Spinal cord (tissue), 10 donors: Measurements from ENCODE around the gene ANKS3. TPM values are rescaled to one million over a fixed set of nuclear protein-coding genes. Genes with fewer than 3 reads are reported as not detected.

Source experiments
- DNase-seq, 6 donors: peaks; one replicate each; pipeline versions ENCODE4 v3.0.0 to v3.0.0-alpha.2; 2013 to 2015; ENCODE audit warnings: low spot score in 6 of 6, low read depth in 4 of 6
- H3K27ac ChIP-seq: one replicate; pipeline ENCODE4 v1.5.1; 2013; ENCODE audit warnings: low read depth, low read length, control low read depth
- H3K27me3 ChIP-seq: one replicate; pipeline ENCODE4 v1.6.1; 2013; ENCODE audit warnings: low read length; ENCODE audit not compliant: control insufficient read depth, insufficient read depth
- H3K36me3 ChIP-seq: one replicate; pipeline ENCODE4 v1.6.1; 2013; ENCODE audit warnings: low read length; ENCODE audit not compliant: control insufficient read depth, insufficient read depth
- H3K4me1 ChIP-seq: one replicate; pipeline ENCODE4 v1.6.1; 2013; ENCODE audit warnings: low read length; ENCODE audit not compliant: control insufficient read depth, insufficient read depth
- H3K4me3 ChIP-seq: one replicate; pipeline ENCODE4 v1.5.1; 2013; ENCODE audit warnings: low read depth, low read length, control low read depth
- H3K9me3 ChIP-seq: one replicate; pipeline ENCODE4 v1.6.1; 2013; ENCODE audit warnings: low read length; ENCODE audit not compliant: control insufficient read depth, insufficient read depth
- WGBS: methylation state at CpG from one replicate; pipeline ENCODE4 v1.1.5; 2013; ENCODE audit warnings: missing lambda C conversion rate; ENCODE audit not compliant: insufficient coverage; 5-methylcytosine and 5-hydroxymethylcytosine counted together
- polyA plus RNA-seq, 2 donors: library from polyadenylated mRNA; unstranded; fragments of 120-200 nt; gene quantifications; one replicate each; pipeline ENCODE4 v1.2.1, GENCODE V29; 2013; ENCODE audit not compliant: insufficient read length in 2 of 2
- total RNA-seq, 2 donors: library from RNA; depleted of rRNA in 1 of 2; stranded (reverse); fragments of 120-200 nt in 1 of 2; fragments of >200 nt in 1 of 2; gene quantifications; one replicate each; pipeline versions ENCODE4 v1.2.3 to v1.2.4, GENCODE V29; 2013 to 2014
- donor health status: healthy.

Gene ANKS3
- total and polyA plus RNA-seq, 4 donors, result 20.2 to 48.1 (median 29.3) TPM

DNA sequence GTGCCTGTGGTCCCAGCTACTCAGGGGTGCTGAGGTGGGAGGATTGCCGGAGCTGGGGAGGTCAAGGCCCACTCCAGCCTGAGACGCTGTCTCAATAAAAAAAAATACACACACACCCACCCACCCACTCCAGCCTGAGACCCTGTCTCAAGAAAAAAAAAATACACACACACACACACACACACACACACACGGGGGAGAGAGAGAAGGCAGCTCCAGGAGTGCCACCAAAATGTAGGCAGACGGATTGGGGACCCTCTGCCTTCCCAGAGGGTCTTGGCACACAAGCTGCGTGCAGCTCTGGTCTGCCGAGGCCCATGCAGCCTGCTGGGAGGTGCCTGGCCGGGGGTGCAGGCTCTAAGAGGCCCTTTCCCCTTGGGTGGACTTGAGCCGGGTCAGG is 46.7 kb downstream of the ANKS3 start:
- H3K36me3 ChIP-seq, result peaks cover 99% of the 10 kb centered on the region

DNA sequence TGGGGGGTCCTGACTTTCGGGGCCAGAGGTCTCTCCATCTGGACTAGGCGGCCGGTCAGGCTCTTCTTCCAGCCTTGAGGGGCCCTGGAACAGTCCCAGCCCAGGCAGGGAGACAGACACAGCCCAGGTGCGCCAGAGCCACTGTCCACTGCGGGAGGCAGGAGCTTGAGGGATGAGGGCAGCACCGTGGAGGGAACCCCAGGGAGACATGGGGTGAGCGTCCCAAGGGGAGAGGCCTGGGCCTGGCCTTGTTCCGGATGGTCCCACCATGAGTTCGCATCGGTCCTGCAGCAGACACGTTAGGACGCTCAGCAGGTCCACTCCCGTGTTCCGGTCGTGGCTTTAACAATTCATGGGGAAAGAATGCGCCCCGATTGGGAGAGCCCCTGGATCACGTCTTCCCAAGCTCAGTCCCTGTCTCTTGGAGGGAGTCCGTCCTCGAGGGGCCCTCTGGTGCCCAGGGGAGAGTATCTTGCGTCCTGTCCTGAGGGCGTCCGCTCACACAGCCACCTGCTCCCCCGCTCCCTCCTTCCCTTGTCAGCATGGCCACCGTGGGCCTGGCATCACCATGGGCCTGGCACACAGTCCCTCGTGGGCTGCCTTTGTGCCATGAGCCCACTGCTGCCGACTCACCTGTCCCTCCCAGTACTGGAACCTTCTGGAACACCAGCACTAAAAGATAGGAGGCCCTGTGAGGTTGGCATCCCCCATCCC is 47.4 kb downstream of the ANKS3 start:
- H3K4me1 ChIP-seq, result peaks cover 9% of the 10 kb centered on the region
- 88% methylated on average over 27 of the region's 27 CpGs for WGBS
- H3K4me3 ChIP-seq, result no peak overlapping the region
- H3K36me3 ChIP-seq, result peaks cover 99% of the 10 kb centered on the region
- DNase-seq, result no peak
- no peaks in the 10 kb centered on the region for H3K27me3 ChIP-seq
- H3K27ac ChIP-seq, result no peak overlapping the region
- no peaks in the 10 kb centered on the region for H3K9me3 ChIP-seq

More for the DNA sequence above, 46.7 kb downstream of the ANKS3 start:
- no peaks in the 10 kb centered on the region for H3K9me3 ChIP-seq
- no peaks in the 10 kb centered on the region for H3K27me3 ChIP-seq
- DNase-seq, result no peak
- H3K27ac ChIP-seq, result no peak overlapping the region
- no peak overlapping the region for H3K4me3 ChIP-seq
- 84% methylated on average over 5 of the region's 8 CpGs for WGBS
- peaks cover 15% of the 10 kb centered on the region for H3K4me1 ChIP-seq

DNA sequence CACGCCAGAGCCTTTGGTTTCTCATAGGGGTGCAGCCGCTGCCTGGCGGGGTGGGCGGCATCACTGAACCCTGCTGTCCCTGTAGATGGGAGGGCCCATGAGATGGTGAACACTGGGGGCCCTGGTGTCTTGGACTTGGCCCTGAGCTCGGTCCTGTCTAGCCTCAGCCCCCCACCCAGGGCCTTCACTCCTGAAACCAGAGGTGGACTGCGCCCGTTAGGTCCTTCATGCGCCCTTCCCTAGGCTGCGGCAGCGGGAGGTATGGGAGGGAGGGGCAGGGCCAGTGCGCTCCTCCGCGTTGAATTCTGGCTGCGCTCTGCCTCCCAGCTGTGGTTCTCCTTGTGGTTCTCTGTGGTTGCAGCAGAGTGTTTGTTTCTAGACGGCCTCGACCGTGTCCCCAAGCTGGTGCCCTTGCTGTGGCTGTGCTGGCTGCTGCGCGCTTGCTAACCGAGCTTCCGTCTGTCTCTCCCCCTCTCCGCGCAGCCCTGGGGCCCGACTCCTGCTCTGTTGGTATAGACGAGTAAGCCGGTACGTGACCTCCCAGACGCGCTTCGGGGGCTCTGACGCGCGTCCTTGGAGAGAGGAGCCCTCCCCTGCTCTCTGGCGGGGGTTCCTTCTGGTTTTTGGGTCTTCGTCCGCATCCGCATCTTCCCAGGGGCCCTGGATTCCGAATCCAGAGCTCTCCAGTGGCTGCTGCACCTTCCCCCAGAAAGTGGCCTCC is 48.1 kb downstream of the ANKS3 start:
- Histone ChIP-seq H3K36me3 (peaks cover 99% of the 10 kb centered on the region), H3K4me1 (peaks cover 6% of the 10 kb centered on the region), H3K27me3 (no peaks in the 10 kb centered on the region), H3K27ac (no peak overlapping the region), H3K9me3 (no peaks in the 10 kb centered on the region), H3K4me3 (no peak overlapping the region)
- 95% methylated on average over 36 of the region's 38 CpGs for WGBS
- no peak for DNase-seq

DNA sequence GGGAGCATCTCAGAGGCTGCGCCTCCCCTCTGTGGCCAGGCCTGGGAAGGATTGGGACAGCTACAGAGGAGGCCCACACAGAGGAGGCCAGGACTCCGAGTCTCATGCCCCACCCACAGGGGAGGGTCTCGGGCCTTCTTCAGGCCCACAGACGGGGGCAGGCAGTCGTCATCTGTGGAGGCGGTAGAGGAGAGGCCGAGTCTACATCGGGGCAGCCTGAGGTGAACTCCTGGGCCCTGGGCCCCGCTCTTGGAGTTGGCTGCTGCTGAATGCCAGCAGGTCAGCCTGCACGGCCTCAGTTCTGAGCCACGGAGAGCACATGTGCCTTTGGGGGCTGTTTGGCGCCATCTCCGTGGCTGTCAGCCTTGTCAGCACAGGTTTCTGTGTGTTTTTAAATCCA is 48.8 kb downstream of the ANKS3 start:
- Histone ChIP-seq H3K4me3 (no peak overlapping the region), H3K27ac (no peak overlapping the region), H3K27me3 (no peaks in the 10 kb centered on the region), H3K4me1 (peaks cover 6% of the 10 kb centered on the region), H3K36me3 (peaks cover 100% of the 10 kb centered on the region), H3K9me3 (no peaks in the 10 kb centered on the region)
- WGBS, result 84% methylated on average over 13 of the region's 13 CpGs
- no peak for DNase-seq

DNA sequence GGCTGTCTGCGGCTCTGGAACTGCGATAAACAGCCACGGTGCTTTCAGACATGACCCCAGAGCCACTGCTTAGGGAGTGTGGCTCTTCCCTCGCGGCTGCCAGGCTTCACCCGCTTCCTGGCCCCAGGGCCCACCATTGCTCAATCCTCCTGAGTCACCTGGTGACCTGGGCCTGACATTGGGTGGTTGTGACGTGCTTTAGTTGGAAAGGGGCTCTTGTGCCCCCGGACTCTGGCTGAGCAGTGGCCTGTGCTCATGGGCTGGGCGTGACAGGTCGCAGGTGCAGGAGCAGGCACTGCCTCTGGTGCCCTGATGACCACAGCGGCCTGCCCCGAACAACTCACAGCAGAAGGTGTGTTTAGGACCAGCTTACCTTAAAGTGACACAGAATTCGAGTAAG is 49.3 kb downstream of the ANKS3 start:
- Histone ChIP-seq H3K27ac (no peak overlapping the region), H3K36me3 (peaks cover 100% of the 10 kb centered on the region), H3K27me3 (no peaks in the 10 kb centered on the region), H3K4me3 (no peak overlapping the region), H3K9me3 (no peaks in the 10 kb centered on the region), H3K4me1 (peaks cover 6% of the 10 kb centered on the region)
- no peak for DNase-seq
- 95% methylated on average over 13 of the region's 13 CpGs for WGBS

DNA sequence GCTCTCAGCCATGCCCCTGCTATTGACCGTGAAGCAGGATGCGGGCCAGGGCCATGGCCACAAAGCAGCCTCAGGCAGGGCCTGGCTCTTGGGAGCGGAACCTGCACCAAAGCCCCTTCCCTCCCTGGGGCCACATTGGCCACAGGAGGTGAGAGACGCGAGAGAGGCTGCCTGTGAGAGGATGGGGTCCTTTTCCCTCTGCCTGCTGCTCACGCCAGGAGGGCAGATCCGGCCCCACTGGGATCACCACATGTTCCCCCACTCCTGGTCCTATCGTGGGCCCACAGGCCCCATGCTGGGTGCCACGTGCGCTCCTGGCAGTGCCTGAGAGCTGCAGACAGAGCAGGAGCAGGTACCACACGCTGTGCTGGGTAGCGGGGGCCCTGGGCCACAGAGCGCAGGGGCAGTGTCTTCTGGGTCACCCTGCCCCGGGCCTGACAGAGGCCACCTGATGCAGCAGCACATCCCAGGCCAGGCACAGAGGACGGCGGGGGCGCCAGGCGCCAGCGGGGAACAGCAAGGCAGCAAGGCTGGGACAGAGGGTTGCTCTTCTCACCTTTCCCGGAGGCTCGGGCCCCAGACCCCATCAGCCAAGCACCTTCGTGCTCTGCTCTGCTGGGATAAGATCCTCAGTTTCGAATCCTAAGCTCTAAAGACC is 49.9 kb downstream of the ANKS3 start:
- Histone ChIP-seq H3K27me3 (no peaks in the 10 kb centered on the region), H3K36me3 (peaks cover 100% of the 10 kb centered on the region), H3K27ac (no peak overlapping the region), H3K9me3 (no peaks in the 10 kb centered on the region), H3K4me1 (peaks cover 6% of the 10 kb centered on the region), H3K4me3 (no peak overlapping the region)
- 94% methylated on average over 21 of the region's 23 CpGs for WGBS
- DNase-seq, result no peak

DNA sequence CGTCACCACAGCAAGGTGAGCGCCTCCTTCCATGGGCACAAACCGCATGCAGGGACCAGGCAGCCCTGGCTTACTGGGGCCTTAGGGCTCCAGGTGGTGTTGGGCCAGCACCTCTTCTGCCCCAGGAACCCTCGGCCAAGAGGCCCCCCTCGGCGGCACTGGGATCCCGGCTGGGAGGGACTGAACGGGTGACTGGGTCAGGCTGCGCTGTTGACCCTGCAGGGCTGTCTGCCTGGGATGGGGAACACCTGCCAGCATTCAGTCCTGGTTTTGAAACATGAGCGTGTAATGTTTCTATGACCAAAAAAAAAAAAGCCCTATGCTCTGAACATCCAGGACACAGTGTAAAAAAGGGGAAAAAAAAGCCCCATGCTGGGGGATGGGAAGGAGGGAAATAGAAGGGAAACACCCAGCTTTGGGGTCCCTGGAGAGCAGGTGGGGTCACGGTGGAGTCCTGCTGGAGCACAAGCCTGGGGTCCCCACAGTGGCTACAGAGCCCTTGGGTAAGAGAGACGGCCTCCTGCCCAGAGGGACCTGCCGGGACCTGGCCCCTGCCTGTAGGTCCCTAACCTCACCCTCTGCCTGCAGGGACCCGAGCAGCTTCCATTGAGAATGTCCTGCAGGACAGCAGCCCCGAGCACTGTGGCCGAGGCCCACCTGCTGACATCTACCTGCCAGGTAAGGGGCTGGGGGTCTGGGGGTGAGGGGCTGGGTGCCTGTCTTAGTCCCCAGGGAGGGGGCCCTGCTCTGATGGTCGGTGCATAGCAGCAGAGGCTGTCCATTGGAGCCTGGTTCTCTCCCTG is 50.6 kb downstream of the ANKS3 start:
- 86% methylated on average over 14 of the region's 17 CpGs for WGBS
- H3K27me3 ChIP-seq, result no peaks in the 10 kb centered on the region
- no peak overlapping the region for H3K27ac ChIP-seq
- no peaks in the 10 kb centered on the region for H3K9me3 ChIP-seq
- peaks cover 100% of the 10 kb centered on the region for H3K36me3 ChIP-seq
- peaks cover 6% of the 10 kb centered on the region for H3K4me1 ChIP-seq
- DNase-seq, result no peak
- no peak overlapping the region for H3K4me3 ChIP-seq

DNA sequence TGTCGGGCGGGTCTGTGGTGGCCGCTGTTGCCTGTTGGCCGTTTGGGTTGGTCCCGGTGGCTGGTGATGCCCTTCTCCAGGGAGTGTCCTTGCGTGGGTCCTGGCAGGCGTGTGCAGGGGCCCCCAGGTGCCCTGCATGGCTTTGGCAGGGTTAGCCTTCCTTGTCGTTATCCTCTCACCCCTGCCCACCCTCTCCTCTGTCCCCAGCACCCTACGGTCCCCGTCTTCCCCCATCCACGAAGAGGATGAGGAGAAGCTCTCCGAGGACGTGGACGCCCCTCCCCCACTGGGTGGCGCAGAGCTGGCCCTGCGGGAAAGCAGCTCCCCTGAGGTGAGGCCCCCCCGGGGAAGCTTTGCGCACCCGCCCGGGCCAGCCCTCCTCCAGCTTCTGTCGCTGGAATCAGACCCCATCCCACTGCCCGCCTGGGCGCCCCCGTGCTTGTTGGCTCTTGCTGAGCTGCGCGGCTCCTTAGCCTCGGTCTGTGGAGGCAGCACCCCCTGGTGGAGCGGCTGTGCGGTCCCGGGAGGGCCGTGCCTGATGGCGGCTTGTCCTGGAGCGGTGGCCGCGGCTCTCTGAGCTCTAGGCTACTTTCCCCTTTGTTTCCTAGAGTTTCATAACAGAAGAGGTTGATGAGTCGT is 51.3 kb downstream of the ANKS3 start:
- no peak for DNase-seq
- Histone ChIP-seq H3K27ac (no peak overlapping the region), H3K27me3 (no peaks in the 10 kb centered on the region), H3K4me1 (peaks cover 9% of the 10 kb centered on the region), H3K4me3 (no peak overlapping the region), H3K36me3 (peaks cover 100% of the 10 kb centered on the region), H3K9me3 (no peaks in the 10 kb centered on the region)
- WGBS, result 64% methylated on average over 32 of the region's 36 CpGs

DNA sequence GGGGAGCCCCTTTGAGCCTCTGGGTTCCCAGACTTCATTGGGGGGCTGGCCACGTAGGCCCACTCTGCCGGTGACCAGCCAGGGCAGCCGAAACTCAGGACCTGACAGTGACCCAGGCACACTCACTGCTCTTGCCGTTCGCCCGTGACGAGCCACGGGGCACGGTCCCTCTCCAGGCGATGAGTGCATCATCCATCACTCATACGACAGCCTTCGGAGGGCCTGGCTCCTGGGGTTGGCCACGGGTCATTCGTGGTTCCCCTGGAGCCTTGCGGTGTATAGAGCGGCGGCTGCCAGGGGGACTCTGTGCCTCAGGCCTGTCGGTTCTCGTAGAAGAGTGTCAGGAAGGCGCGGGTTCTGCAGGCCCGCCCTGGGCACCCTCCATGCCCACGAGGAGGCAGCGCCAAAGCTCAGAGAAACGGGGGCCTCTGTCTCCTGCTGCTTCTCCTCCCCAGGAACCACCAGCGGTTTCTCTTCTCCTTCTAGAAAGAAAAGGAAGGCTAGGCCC is 51.9 kb downstream of the ANKS3 start:
- peaks cover 100% of the 10 kb centered on the region for H3K36me3 ChIP-seq
- 69% methylated on average over 26 of the region's 26 CpGs for WGBS
- DNase-seq, result no peak
- no peaks in the 10 kb centered on the region for H3K9me3 ChIP-seq
- no peaks in the 10 kb centered on the region for H3K27me3 ChIP-seq
- no peak overlapping the region for H3K4me3 ChIP-seq
- peaks cover 9% of the 10 kb centered on the region for H3K4me1 ChIP-seq
- no peak overlapping the region for H3K27ac ChIP-seq
